ENCODE results near the gene WDFY4. TPM values are rescaled to one million over a fixed set of nuclear protein-coding genes. Genes with fewer than 3 reads are reported as not detected.

WDFY4 gene
- total and polyA plus RNA-seq, 7 donors = 0.23 to 1.3 (median 0.69) TPM

GRCh38 chr10:48711830-48712229 lies 27.2 kb downstream of the WDFY4 start:
- intact Hi-C loops (cut with DNase I) = no loop called here
- Histone ChIP-seq H3K9me3 (no peaks in the 10 kb centered on the region), H3K4me1 (no peaks in the 10 kb centered on the region), H3K36me3 (ENCODE audit: insufficient read depth in 1 of 2, low read depth in 1 of 2) (no peaks in the 10 kb centered on the region), H3K27ac (no peak overlapping the region), H3K4me3 (no peak overlapping the region), H3K27me3 (ENCODE audit: insufficient read depth in 3 of 3, low read length in 2 of 3) (no peaks in the 10 kb centered on the region)
- DNase-seq = no peak
- TF ChIP-seq, protein P1, sequence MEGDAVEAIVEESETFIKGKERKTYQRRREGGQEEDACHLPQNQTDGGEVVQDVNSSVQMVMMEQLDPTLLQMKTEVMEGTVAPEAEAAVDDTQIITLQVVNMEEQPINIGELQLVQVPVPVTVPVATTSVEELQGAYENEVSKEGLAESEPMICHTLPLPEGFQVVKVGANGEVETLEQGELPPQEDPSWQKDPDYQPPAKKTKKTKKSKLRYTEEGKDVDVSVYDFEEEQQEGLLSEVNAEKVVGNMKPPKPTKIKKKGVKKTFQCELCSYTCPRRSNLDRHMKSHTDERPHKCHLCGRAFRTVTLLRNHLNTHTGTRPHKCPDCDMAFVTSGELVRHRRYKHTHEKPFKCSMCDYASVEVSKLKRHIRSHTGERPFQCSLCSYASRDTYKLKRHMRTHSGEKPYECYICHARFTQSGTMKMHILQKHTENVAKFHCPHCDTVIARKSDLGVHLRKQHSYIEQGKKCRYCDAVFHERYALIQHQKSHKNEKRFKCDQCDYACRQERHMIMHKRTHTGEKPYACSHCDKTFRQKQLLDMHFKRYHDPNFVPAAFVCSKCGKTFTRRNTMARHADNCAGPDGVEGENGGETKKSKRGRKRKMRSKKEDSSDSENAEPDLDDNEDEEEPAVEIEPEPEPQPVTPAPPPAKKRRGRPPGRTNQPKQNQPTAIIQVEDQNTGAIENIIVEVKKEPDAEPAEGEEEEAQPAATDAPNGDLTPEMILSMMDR (IDR thresholded peaks at IDR 0.05) = no peak
- ATAC-seq = no peak
- 83 to 90% (median 87%) methylated on average over 3 of the region's 3 CpGs for WGBS, 3 donors

DNA sequence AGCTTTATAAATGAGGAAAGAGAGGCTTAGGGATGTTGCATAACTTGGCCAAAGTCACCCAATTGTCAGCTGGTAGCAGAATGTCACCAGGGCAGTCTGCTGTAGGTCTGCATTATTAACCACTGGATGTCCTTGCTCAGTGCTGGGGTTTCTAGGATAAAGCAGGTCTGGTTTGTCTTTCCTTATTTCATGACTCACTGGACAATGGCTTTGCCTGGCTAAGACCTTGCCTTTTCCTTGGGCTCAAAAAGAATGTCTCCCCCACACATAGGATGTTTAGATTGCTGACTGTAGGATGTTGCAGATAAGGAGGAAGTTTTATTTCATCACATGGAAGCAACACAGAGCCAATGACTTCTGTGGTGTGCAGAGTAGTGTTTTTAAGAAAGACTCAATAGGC lies 29.4 kb downstream of the WDFY4 start:
- Histone ChIP-seq H3K4me1 (no peaks in the 10 kb centered on the region), H3K4me3 (no peak overlapping the region), H3K27me3 (ENCODE audit: insufficient read depth in 3 of 3, low read length in 2 of 3) (no peaks in the 10 kb centered on the region), H3K27ac (no peak overlapping the region), H3K36me3 (ENCODE audit: insufficient read depth in 1 of 2, low read depth in 1 of 2) (no peaks in the 10 kb centered on the region), H3K9me3 (no peaks in the 10 kb centered on the region)
- intact Hi-C loops (cut with DNase I) = no loop called here
- ATAC-seq = no peak
- TF ChIP-seq, protein P1 (IDR thresholded peaks at IDR 0.05) = no peak
- no peak for DNase-seq

DNA sequence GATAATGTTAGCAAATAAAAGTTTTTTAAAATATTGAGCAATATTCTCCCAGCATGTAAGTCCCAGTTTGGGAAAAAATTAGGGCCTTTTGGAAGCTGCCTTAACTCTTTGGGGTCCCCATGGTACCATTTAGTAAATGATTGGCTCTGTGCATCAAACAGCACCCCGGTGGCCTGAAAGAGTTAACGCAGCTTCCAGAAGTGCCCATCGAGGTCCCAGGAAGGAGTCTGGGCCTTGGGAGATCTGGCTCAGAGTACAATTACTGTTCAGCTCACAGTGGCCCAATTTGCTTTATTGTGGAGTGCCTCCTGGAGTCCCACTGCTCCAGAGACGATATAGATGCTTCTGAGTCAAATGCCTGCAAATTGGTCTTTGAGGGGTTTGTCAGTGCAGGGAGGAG lies 31.7 kb downstream of the WDFY4 start:
- 63 to 66% (median 65%) methylated on average over 4 of the region's 4 CpGs for WGBS, 3 donors
- no peak overlapping the region for H3K27ac ChIP-seq
- H3K36me3 ChIP-seq (ENCODE audit: insufficient read depth in 1 of 2, low read depth in 1 of 2) = no peaks in the 10 kb centered on the region
- no peak for ATAC-seq
- H3K4me3 ChIP-seq = no peak overlapping the region
- no peaks in the 10 kb centered on the region for H3K4me1 ChIP-seq
- H3K27me3 ChIP-seq (ENCODE audit: insufficient read depth in 3 of 3, low read length in 2 of 3) = no peaks in the 10 kb centered on the region
- no peaks in the 10 kb centered on the region for H3K9me3 ChIP-seq
- intact Hi-C loops (cut with DNase I) = no loop called here
- TF ChIP-seq, protein P1 (IDR thresholded peaks at IDR 0.05) = no peak
- DNase-seq = no peak

GRCh38 chr10:48720611-48721010 lies 35.9 kb downstream of the WDFY4 start:
- TF ChIP-seq, protein P1 (IDR thresholded peaks at IDR 0.05) = no peak
- DNase-seq = no peak
- H3K9me3 ChIP-seq = no peaks in the 10 kb centered on the region
- ATAC-seq = no peak
- WGBS, 3 donors = 41 to 51% (median 48%) methylated on average over 5 of the region's 5 CpGs
- no peak overlapping the region for H3K4me3 ChIP-seq
- no peaks in the 10 kb centered on the region for H3K27me3 ChIP-seq (ENCODE audit: insufficient read depth in 3 of 3, low read length in 2 of 3)
- H3K27ac ChIP-seq = no peak overlapping the region
- H3K36me3 ChIP-seq (ENCODE audit: insufficient read depth in 1 of 2, low read depth in 1 of 2) = no peaks in the 10 kb centered on the region
- no peaks in the 10 kb centered on the region for H3K4me1 ChIP-seq
- intact Hi-C loops (cut with DNase I) = no loop called here
